Measurements from ENCODE around the gene FCF1.

FCF1 gene

GRCh38 chr14:74765721-74766120 is 52.8 kb downstream of the FCF1 start:
- no peak for DNase-seq (ENCODE audit: low read depth in 3 of 3)

GRCh38 chr14:74771399-74771798 is 58.5 kb downstream of the FCF1 start:
- no peak for DNase-seq (ENCODE audit: low read depth in 3 of 3)

GRCh38 chr14:74784634-74785033 is 71.7 kb downstream of the FCF1 start:
- no peak for DNase-seq (ENCODE audit: low read depth in 3 of 3)

GRCh38 chr14:74785056-74785613 is 72.2 kb downstream of the FCF1 start:
- DNase-seq (ENCODE audit: low read depth in 3 of 3), result no peak

- DNase-seq (ENCODE audit: low read depth in 3 of 3), result no peak
Observed at GRCh38 chr14:74786796-74787315, 73.9 kb downstream of the FCF1 start.

Data from stimulated activated CD4-positive, alpha-beta T cell treated with anti-CD3 and anti-CD28 coated beads, TNF-alpha, amount 100 ng/mL, for 48 hours (primary cell).